Neural progenitor cell (in vitro differentiated cells): ENCODE results near the gene KLHL40.

Experiments used
- CTCF ChIP-seq: fragments of 200-600 bp; sonication (generic); IDR thresholded peaks from 2 replicates; pipeline ENCODE4 v1.5.1; 2017; ENCODE audit warnings: antibody characterized with exemption, mild to moderate bottlenecking
- EZH2 ChIP-seq: fragments of 200-600 bp; sonication (generic); IDR thresholded peaks from 2 replicates; pipeline ENCODE4 v1.6.1; 2017; ENCODE audit warnings: antibody characterized with exemption, mild to moderate bottlenecking, moderate library complexity
- EZH2phosphoT487 ChIP-seq: fragments of 200-600 bp; sonication (generic); IDR thresholded peaks from 2 replicates; pipeline ENCODE4 v1.6.1; 2017; ENCODE audit warnings: antibody characterized with exemption

GRCh38 chr3:42651248-42652091 lies 33.9 kb upstream of the KLHL40 start:
- TF ChIP-seq CTCF (no peak), EZH2 (no peak), EZH2phosphoT487 (no peak)
